ENCODE results near the gene GABRB1. TPM values are rescaled to one million over a fixed set of nuclear protein-coding genes. Genes with fewer than 3 reads are reported as not detected.

Gene GABRB1
- total and polyA plus RNA-seq, 2 experiments from 2014 or later = 0.26 to 0.97 TPM

DNA sequence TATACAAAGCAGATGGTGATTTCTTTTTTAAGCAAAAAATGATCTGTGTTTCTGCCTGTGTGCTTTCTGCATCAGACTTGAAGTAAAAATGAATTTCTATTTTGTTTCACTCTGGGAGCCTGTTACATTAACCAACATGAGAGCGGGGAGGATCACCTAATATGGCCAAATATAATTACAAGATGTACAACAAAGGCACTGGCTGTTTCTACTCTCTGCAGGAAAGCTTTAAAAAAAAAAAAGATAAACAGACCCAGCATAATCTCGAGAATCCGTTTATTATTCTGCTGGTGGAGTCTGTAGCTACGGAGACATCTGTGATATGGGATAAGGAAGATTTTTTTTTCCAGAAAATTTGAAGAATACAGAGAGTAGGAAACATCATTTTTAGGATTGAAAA lies 328.5 kb downstream of the GABRB1 start:
- H3K36me3 ChIP-seq (ENCODE audit: insufficient read depth) = no peaks in the 10 kb centered on the region
- H3K27me3 ChIP-seq (ENCODE audit: insufficient read depth) = no peaks in the 10 kb centered on the region
- H3K4me2 ChIP-seq = no peak overlapping the region
- H4K20me1 ChIP-seq (replicated peaks; ENCODE audit: insufficient read depth) = no peaks in the 10 kb centered on the region
- no peaks in the 10 kb centered on the region for H3K9me3 Mint-ChIP-seq
- no peak overlapping the region for H3K27ac ChIP-seq (ENCODE audit: low read depth)
- ATAC-seq (no peak), DNase-seq (ENCODE audit: low spot score) (no peak)
- no peak overlapping the region for H3K4me3 ChIP-seq
- H3K27ac Mint-ChIP-seq = no peak overlapping the region
- H3K4me3 Mint-ChIP-seq = no peak overlapping the region
- no peaks in the 10 kb centered on the region for H3K36me3 Mint-ChIP-seq (ENCODE audit: low read depth)
- no peaks in the 10 kb centered on the region for H3K4me1 Mint-ChIP-seq
- H3K4me1 ChIP-seq (ENCODE audit: insufficient read depth) = no peaks in the 10 kb centered on the region
- no peaks in the 10 kb centered on the region for H3K27me3 Mint-ChIP-seq (ENCODE audit: insufficient read depth, low read depth, poor library complexity)
- TF ChIP-seq, protein P1, sequence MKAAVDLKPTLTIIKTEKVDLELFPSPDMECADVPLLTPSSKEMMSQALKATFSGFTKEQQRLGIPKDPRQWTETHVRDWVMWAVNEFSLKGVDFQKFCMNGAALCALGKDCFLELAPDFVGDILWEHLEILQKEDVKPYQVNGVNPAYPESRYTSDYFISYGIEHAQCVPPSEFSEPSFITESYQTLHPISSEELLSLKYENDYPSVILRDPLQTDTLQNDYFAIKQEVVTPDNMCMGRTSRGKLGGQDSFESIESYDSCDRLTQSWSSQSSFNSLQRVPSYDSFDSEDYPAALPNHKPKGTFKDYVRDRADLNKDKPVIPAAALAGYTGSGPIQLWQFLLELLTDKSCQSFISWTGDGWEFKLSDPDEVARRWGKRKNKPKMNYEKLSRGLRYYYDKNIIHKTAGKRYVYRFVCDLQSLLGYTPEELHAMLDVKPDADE (IDR thresholded peaks at IDR 0.05) = no peak
- TF ChIP-seq STAT1 (IDR thresholded peaks at IDR 0.05; ENCODE audit: unreplicated experiment) = no peak
- TF ChIP-seq, protein P2, sequence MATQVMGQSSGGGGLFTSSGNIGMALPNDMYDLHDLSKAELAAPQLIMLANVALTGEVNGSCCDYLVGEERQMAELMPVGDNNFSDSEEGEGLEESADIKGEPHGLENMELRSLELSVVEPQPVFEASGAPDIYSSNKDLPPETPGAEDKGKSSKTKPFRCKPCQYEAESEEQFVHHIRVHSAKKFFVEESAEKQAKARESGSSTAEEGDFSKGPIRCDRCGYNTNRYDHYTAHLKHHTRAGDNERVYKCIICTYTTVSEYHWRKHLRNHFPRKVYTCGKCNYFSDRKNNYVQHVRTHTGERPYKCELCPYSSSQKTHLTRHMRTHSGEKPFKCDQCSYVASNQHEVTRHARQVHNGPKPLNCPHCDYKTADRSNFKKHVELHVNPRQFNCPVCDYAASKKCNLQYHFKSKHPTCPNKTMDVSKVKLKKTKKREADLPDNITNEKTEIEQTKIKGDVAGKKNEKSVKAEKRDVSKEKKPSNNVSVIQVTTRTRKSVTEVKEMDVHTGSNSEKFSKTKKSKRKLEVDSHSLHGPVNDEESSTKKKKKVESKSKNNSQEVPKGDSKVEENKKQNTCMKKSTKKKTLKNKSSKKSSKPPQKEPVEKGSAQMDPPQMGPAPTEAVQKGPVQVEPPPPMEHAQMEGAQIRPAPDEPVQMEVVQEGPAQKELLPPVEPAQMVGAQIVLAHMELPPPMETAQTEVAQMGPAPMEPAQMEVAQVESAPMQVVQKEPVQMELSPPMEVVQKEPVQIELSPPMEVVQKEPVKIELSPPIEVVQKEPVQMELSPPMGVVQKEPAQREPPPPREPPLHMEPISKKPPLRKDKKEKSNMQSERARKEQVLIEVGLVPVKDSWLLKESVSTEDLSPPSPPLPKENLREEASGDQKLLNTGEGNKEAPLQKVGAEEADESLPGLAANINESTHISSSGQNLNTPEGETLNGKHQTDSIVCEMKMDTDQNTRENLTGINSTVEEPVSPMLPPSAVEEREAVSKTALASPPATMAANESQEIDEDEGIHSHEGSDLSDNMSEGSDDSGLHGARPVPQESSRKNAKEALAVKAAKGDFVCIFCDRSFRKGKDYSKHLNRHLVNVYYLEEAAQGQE (IDR thresholded peaks at IDR 0.05; ENCODE audit: unreplicated experiment) = no peak
- no peak for TF ChIP-seq JUNB (IDR thresholded peaks at IDR 0.05; ENCODE audit: unreplicated experiment)
- no peak for TF ChIP-seq EZH2 (IDR thresholded peaks at IDR 0.05; ENCODE audit: low read depth, unreplicated experiment)
- TF ChIP-seq, protein P3, sequence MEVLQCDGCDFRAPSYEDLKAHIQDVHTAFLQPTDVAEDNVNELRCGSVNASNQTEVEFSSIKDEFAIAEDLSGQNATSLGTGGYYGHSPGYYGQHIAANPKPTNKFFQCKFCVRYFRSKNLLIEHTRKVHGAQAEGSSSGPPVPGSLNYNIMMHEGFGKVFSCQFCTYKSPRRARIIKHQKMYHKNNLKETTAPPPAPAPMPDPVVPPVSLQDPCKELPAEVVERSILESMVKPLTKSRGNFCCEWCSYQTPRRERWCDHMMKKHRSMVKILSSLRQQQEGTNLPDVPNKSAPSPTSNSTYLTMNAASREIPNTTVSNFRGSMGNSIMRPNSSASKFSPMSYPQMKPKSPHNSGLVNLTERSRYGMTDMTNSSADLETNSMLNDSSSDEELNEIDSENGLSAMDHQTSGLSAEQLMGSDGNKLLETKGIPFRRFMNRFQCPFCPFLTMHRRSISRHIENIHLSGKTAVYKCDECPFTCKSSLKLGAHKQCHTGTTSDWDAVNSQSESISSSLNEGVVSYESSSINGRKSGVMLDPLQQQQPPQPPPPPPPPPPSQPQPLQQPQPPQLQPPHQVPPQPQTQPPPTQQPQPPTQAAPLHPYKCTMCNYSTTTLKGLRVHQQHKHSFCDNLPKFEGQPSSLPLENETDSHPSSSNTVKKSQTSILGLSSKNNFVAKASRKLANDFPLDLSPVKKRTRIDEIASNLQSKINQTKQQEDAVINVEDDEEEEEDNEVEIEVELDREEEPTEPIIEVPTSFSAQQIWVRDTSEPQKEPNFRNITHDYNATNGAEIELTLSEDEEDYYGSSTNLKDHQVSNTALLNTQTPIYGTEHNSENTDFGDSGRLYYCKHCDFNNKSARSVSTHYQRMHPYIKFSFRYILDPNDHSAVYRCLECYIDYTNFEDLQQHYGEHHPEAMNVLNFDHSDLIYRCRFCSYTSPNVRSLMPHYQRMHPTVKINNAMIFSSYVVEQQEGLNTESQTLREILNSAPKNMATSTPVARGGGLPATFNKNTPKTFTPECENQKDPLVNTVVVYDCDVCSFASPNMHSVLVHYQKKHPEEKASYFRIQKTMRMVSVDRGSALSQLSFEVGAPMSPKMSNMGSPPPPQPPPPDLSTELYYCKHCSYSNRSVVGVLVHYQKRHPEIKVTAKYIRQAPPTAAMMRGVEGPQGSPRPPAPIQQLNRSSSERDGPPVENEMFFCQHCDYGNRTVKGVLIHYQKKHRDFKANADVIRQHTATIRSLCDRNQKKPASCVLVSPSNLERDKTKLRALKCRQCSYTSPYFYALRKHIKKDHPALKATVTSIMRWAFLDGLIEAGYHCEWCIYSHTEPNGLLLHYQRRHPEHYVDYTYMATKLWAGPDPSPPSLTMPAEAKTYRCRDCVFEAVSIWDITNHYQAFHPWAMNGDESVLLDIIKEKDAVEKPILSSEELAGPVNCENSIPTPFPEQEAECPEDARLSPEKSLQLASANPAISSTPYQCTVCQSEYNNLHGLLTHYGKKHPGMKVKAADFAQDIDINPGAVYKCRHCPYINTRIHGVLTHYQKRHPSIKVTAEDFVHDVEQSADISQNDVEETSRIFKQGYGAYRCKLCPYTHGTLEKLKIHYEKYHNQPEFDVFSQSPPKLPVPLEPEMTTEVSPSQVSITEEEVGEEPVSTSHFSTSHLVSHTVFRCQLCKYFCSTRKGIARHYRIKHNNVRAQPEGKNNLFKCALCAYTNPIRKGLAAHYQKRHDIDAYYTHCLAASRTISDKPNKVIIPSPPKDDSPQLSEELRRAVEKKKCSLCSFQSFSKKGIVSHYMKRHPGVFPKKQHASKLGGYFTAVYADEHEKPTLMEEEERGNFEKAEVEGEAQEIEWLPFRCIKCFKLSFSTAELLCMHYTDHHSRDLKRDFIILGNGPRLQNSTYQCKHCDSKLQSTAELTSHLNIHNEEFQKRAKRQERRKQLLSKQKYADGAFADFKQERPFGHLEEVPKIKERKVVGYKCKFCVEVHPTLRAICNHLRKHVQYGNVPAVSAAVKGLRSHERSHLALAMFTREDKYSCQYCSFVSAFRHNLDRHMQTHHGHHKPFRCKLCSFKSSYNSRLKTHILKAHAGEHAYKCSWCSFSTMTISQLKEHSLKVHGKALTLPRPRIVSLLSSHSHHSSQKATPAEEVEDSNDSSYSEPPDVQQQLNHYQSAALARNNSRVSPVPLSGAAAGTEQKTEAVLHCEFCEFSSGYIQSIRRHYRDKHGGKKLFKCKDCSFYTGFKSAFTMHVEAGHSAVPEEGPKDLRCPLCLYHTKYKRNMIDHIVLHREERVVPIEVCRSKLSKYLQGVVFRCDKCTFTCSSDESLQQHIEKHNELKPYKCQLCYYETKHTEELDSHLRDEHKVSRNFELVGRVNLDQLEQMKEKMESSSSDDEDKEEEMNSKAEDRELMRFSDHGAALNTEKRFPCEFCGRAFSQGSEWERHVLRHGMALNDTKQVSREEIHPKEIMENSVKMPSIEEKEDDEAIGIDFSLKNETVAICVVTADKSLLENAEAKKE (CRISPR knock-in tag; IDR thresholded peaks at IDR 0.05) = no peak
- TF ChIP-seq, protein P4, sequence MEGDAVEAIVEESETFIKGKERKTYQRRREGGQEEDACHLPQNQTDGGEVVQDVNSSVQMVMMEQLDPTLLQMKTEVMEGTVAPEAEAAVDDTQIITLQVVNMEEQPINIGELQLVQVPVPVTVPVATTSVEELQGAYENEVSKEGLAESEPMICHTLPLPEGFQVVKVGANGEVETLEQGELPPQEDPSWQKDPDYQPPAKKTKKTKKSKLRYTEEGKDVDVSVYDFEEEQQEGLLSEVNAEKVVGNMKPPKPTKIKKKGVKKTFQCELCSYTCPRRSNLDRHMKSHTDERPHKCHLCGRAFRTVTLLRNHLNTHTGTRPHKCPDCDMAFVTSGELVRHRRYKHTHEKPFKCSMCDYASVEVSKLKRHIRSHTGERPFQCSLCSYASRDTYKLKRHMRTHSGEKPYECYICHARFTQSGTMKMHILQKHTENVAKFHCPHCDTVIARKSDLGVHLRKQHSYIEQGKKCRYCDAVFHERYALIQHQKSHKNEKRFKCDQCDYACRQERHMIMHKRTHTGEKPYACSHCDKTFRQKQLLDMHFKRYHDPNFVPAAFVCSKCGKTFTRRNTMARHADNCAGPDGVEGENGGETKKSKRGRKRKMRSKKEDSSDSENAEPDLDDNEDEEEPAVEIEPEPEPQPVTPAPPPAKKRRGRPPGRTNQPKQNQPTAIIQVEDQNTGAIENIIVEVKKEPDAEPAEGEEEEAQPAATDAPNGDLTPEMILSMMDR (conservative IDR thresholded peaks at IDR 0.05; ENCODE audit: low read depth in 2 of 2) = no peak
- TF ChIP-seq ZNF331 (CRISPR knock-in tag; IDR thresholded peaks at IDR 0.05; ENCODE audit: low read depth) = no peak
- TF ChIP-seq CREB1 (CRISPR knock-in tag; IDR thresholded peaks at IDR 0.05; ENCODE audit: low read depth) = no peak
- no peak for TF ChIP-seq NANOG (IDR thresholded peaks at IDR 0.05; ENCODE audit: borderline replicate concordance)
- H3F3A ChIP-seq (replicated peaks; ENCODE audit: low read depth) = no peaks in the 10 kb centered on the region
- no peaks in the 10 kb centered on the region; the same call in 1 of the 2 replicates for H3K9me2 ChIP-seq (ENCODE audit: insufficient read depth)
- no peak overlapping the region for H2AFZ ChIP-seq
- H3K79me2 ChIP-seq (replicated peaks; ENCODE audit: insufficient read depth) = no peaks in the 10 kb centered on the region

All from GM23338 (cell line).